Stimulated activated CD4-positive, alpha-beta T cell treated with anti-CD3 and anti-CD28 coated beads, Interleukin-4, amount 100 ng/mL, for 48 hours (primary cell): Measurements from ENCODE around the gene SLC9A7.

Experiments
- DNase-seq, 2 donors: peaks; one replicate each; pipeline ENCODE4 v3.0.0-alpha.2; 2020; ENCODE audit warnings: low read depth in 2 of 2

The SLC9A7 gene

GRCh38 chrX:46573892-46574773, 184.8 kb downstream of the SLC9A7 start:
- DNase-seq = peak; percentile 37

GRCh38 chrX:46573331-46573891, 185.5 kb downstream of the SLC9A7 start, which contains the start of gene CHST7:
Gene CHST7 (plus strand): TSS chrX:46573765. CDS start chrX:46573932, 167 bp downstream.
- peak; percentile 35 to 56 for DNase-seq

- peak in 1 of 2 donors; percentile 28 for DNase-seq
Measured at GRCh38 chrX:46572340-46572936, 186.5 kb downstream of the SLC9A7 start.

GRCh38 chrX:46571423-46572339, 187.2 kb downstream of the SLC9A7 start:
- DNase-seq = peak in 1 of 2 donors; percentile 23

- no peak for DNase-seq
Measured at GRCh38 chrX:46569621-46570020, 189.3 kb downstream of the SLC9A7 start.

GRCh38 chrX:46567388-46567787, 191.5 kb downstream of the SLC9A7 start:
- DNase-seq = no peak

- DNase-seq = no peak
Measured at GRCh38 chrX:46561824-46562657, 196.9 kb downstream of the SLC9A7 start.

- DNase-seq = no peak
Measured at GRCh38 chrX:46559062-46559461, 199.9 kb downstream of the SLC9A7 start.

- no peak for DNase-seq
Measured at GRCh38 chrX:46554942-46555341, 204.0 kb downstream of the SLC9A7 start.

- no peak for DNase-seq
Measured at GRCh38 chrX:46553935-46554334, 205.0 kb downstream of the SLC9A7 start.

- DNase-seq = no peak
Measured at GRCh38 chrX:46551494-46552128, 207.3 kb downstream of the SLC9A7 start.

GRCh38 chrX:46549914-46550313, 209.0 kb downstream of the SLC9A7 start:
- DNase-seq = no peak
